ENCODE measurements around the gene OOSP2. TPM values are rescaled to one million over a fixed set of nuclear protein-coding genes. Genes with fewer than 3 reads are reported as not detected.
"Not testable (repeated sequence)": the region's sequence is repeated elsewhere in the genome, so short reads cannot be mapped to it uniquely, and the experiment has no call there.

Gene OOSP2, protein sequence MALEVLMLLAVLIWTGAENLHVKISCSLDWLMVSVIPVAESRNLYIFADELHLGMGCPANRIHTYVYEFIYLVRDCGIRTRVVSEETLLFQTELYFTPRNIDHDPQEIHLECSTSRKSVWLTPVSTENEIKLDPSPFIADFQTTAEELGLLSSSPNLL
- total RNA-seq: not detected

DNA sequence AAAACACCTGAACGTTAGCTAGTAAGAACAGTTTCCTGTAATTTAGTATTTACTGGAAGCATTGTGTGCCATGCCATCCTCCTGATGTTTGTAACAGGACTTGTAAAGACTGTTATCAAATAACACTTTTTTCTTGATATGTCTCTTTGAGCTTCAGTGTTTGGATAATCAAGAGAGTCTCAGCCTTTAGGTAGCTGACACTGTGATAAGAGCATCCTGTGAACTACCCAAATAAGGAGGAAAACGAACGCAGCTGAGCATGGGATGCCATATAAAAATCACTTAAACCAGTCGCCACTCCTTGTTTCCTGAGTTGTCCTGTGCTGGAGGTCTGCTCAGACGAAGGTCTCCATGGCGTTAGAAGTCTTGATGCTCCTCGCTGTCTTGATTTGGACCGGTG, at the start of gene OOSP2:
OOSP2 (plus strand) TSS at position 301 of the 400 bp plus-strand sequence; CDS start at position 352, 51 bp downstream.
- Mint-ChIP-seq H3K27ac (no peak within 1 kb of the TSS), H3K9me3 (no peaks in the 10 kb centered on the region), H3K36me3 (ENCODE audit: insufficient read depth in 2 of 2) (no peaks in the 10 kb centered on the region), H3K4me1 (ENCODE audit: low read depth) (no peaks in the 10 kb centered on the region), H3K4me3 (no peak within 1 kb of the TSS), H3K27me3 (ENCODE audit: low read depth) (peaks cover 5% of the 10 kb centered on the region)
- no peak for DNase-seq
- ATAC-seq (replicated peaks in 1 of 2): no peak

- Mint-ChIP-seq H3K27me3 (ENCODE audit: low read depth) (peaks cover 10% of the 10 kb centered on the region), H3K4me1 (ENCODE audit: low read depth) (no peaks in the 10 kb centered on the region), H3K27ac (no peak overlapping the region), H3K36me3 (ENCODE audit: insufficient read depth in 2 of 2) (peaks cover 0 to 2% of the 10 kb centered on the region in 2 donors), H3K4me3 (no peak overlapping the region), H3K9me3 (peaks cover 7 to 15% of the 10 kb centered on the region in 2 donors)
- no peak for DNase-seq
- ATAC-seq (replicated peaks in 1 of 2): no peak
Observed at GRCh38 chr11:59990421-59990820, 49.8 kb upstream of the OOSP2 start.

DNA sequence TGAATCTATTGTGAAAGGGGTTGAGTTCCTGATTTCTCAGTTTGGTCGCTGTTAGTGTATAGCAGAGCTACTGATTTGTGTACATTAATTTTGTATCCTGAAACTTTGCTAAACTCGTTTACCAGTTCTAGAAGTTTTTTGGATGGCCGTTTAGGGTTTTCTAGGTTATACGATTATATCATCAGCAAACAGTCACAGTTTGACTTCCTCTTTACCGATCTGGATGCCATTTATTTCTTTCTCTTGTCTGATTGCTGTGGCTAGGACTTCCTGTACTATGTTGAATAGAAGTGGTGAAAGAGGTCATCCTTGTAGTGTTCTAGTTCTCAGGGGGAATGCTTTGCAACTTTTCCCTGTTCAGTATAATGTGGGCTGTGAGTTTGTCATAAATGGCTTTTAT, 47.8 kb upstream of the OOSP2 start:
- Mint-ChIP-seq H3K4me1 (ENCODE audit: low read depth) (no peaks in the 10 kb centered on the region), H3K36me3 (ENCODE audit: insufficient read depth in 2 of 2) (peaks cover 0 to 2% of the 10 kb centered on the region in 2 donors), H3K4me3 (no peak overlapping the region), H3K27ac (no peak overlapping the region), H3K27me3 (ENCODE audit: low read depth) (peaks cover 10% of the 10 kb centered on the region), H3K9me3 (peaks cover 7 to 15% of the 10 kb centered on the region in 2 donors)
- DNase-seq: no peak
- ATAC-seq (replicated peaks in 1 of 2): no peak

GRCh38 chr11:59997800-59998199, 42.4 kb upstream of the OOSP2 start:
- Mint-ChIP-seq H3K27ac (no peak overlapping the region), H3K4me3 (no peak overlapping the region), H3K4me1 (ENCODE audit: low read depth) (no peaks in the 10 kb centered on the region), H3K36me3 (ENCODE audit: insufficient read depth in 2 of 2) (no peaks in the 10 kb centered on the region), H3K9me3 (peaks cover 0 to 1% of the 10 kb centered on the region in 2 donors), H3K27me3 (ENCODE audit: low read depth) (peaks cover 20% of the 10 kb centered on the region)
- ATAC-seq (replicated peaks in 1 of 2) (no peak), DNase-seq (no peak)

DNA sequence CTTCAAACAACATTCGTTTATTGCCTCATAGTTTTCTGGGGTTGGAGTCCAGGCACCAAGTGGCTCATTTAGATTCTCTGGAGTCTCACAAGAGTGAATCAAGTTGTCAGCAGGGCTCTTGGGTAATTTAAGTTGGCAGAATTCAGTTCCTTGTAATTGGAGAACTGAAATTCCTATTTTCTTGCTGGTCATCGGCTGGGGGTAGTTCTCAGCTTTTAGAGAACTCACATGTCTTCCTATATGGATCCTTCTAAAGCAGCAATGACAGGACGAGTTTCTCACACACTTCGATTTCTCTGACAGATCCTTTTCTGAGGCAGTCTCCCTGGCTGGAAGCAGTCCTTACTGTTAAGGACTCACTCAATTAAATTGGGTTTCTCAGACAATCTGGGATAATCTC, 40.5 kb upstream of the OOSP2 start:
- Mint-ChIP-seq H3K27me3 (ENCODE audit: low read depth) (peaks cover 18% of the 10 kb centered on the region), H3K27ac (no peak overlapping the region), H3K9me3 (peaks cover 0 to 1% of the 10 kb centered on the region in 2 donors), H3K4me1 (ENCODE audit: low read depth) (no peaks in the 10 kb centered on the region), H3K36me3 (ENCODE audit: insufficient read depth in 2 of 2) (no peaks in the 10 kb centered on the region), H3K4me3 (no peak overlapping the region)
- no peak for DNase-seq
- ATAC-seq (replicated peaks in 1 of 2): no peak

DNA sequence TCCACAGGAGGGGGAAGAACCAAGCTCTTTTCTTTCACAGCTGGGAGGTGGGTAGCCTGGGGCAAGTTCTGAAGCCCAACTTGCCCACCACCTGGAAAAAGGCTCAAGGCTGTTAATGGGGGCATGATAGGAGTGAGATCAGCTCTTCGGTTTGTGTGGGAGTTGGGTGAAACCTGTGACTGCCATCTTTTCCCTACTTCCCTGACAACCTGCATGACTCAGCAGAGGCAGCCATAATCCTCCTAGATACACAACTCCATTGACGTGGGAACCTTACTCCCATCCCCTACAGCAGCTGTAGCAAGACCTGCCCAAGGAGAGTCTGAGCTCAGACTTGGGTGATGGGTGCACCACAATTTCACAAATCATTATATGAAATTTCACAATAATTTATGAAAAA, 36.5 kb upstream of the OOSP2 start:
- ATAC-seq (replicated peaks in 1 of 2) (no peak), DNase-seq (no peak)
- peaks cover 13% of the 10 kb centered on the region for H3K27me3 Mint-ChIP-seq (ENCODE audit: low read depth)
- H3K9me3 Mint-ChIP-seq: peaks cover 0 to 1% of the 10 kb centered on the region in 2 donors
- H3K27ac Mint-ChIP-seq: no peak overlapping the region
- H3K4me1 Mint-ChIP-seq (ENCODE audit: low read depth): no peaks in the 10 kb centered on the region
- H3K4me3 Mint-ChIP-seq: no peak overlapping the region
- H3K36me3 Mint-ChIP-seq (ENCODE audit: insufficient read depth in 2 of 2): no peaks in the 10 kb centered on the region

GRCh38 chr11:60005360-60005759, 34.8 kb upstream of the OOSP2 start:
- Mint-ChIP-seq H3K36me3 (ENCODE audit: insufficient read depth in 2 of 2) (no peaks in the 10 kb centered on the region), H3K9me3 (peaks cover 0 to 1% of the 10 kb centered on the region in 2 donors), H3K4me3 (no peak overlapping the region), H3K27me3 (ENCODE audit: low read depth) (peaks cover 15% of the 10 kb centered on the region), H3K27ac (no peak overlapping the region), H3K4me1 (ENCODE audit: low read depth) (no peaks in the 10 kb centered on the region)
- DNase-seq (no peak), ATAC-seq (replicated peaks in 1 of 2) (no peak)

- no peak for ATAC-seq (replicated peaks in 1 of 2)
- Mint-ChIP-seq H3K27ac (no peak within 1 kb of the TSS), H3K9me3 (peaks cover 0 to 4% of the 10 kb centered on the region in 2 donors)
Observed at GRCh38 chr11:60016881-60017280, 23.3 kb upstream of the OOSP2 start, which contains the start of gene OOSP4B. Gene OOSP4B, plus strand, starts transcription at chr11:60017181.

DNA sequence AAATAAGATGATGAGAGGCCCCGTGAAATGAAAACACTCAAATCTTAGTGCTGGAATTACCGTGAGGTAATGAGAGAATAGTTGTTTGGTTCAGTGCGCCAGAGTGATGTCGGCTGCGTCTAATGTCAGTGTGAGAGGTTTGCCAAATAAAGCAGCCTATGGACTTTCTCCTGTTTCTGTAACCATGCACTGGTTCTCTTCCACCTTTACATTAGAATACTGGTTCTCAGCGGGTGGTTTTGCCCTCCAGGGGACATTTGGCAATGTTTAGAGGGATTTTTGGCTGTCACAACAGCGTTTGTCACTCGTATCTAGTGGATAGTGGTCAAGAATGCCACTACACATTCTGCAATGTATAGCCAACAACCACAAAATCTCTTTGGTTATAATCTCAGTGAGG, 22.2 kb upstream of the OOSP2 start:
- Mint-ChIP-seq H3K4me1 (ENCODE audit: low read depth) (no peaks in the 10 kb centered on the region), H3K4me3 (no peak overlapping the region), H3K9me3 (peaks cover 0 to 4% of the 10 kb centered on the region in 2 donors), H3K36me3 (ENCODE audit: insufficient read depth in 2 of 2) (no peaks in the 10 kb centered on the region), H3K27me3 (ENCODE audit: low read depth) (no peaks in the 10 kb centered on the region), H3K27ac (no peak overlapping the region)
- DNase-seq: no peak
- no peak for ATAC-seq (replicated peaks in 1 of 2)

More at GRCh38 chr11:60016881-60017280, 23.3 kb upstream of the OOSP2 start, which contains the start of gene OOSP4B:
- no peak within 1 kb of the TSS for H3K4me3 Mint-ChIP-seq
- H3K27me3 Mint-ChIP-seq (ENCODE audit: low read depth): no peaks in the 10 kb centered on the region
- no peak for DNase-seq
- no peaks in the 10 kb centered on the region for H3K4me1 Mint-ChIP-seq (ENCODE audit: low read depth)
- peaks cover 0 to 2% of the 10 kb centered on the region in 2 donors for H3K36me3 Mint-ChIP-seq (ENCODE audit: insufficient read depth in 2 of 2)

DNA sequence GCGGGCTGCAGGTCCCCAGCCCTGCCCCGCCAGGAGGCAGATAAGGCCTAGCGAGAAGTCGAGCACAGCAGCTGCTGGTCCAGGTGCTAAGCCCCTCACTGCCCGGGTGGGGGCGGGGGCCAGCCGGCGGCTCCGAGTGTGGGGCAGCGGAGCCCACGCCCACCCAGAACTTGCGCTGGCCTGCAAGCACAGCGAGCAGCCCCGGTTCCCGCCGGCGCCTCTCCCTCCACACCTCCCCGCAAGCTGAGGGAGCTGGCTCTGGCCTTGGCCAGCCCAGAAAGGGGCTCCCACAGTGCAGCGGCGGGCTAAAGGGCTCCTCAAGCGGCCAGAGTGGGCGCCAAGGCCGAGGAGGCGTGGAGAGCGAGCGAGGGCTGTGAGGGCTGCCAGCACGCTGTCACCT, 19.8 kb upstream of the OOSP2 start:
- H3K4me1 Mint-ChIP-seq (ENCODE audit: low read depth); H3K4me3 Mint-ChIP-seq; H3K9me3 Mint-ChIP-seq; H3K27ac Mint-ChIP-seq; H3K36me3 Mint-ChIP-seq (ENCODE audit: insufficient read depth in 2 of 2); H3K27me3 Mint-ChIP-seq (ENCODE audit: low read depth); DNase-seq; ATAC-seq (replicated peaks in 1 of 2): not testable (repeated sequence)

- H3K36me3 Mint-ChIP-seq (ENCODE audit: insufficient read depth in 2 of 2): no peaks in the 10 kb centered on the region
- H3K9me3 Mint-ChIP-seq: no peaks in the 10 kb centered on the region
- H3K4me3 Mint-ChIP-seq: no peak overlapping the region
- ATAC-seq (replicated peaks in 1 of 2) (no peak), DNase-seq (no peak)
- H3K4me1 Mint-ChIP-seq (ENCODE audit: low read depth): no peaks in the 10 kb centered on the region
- no peak overlapping the region for H3K27ac Mint-ChIP-seq
- peaks cover 13% of the 10 kb centered on the region for H3K27me3 Mint-ChIP-seq (ENCODE audit: low read depth)
Observed at GRCh38 chr11:60029015-60029632, 11.1 kb upstream of the OOSP2 start.

DNA sequence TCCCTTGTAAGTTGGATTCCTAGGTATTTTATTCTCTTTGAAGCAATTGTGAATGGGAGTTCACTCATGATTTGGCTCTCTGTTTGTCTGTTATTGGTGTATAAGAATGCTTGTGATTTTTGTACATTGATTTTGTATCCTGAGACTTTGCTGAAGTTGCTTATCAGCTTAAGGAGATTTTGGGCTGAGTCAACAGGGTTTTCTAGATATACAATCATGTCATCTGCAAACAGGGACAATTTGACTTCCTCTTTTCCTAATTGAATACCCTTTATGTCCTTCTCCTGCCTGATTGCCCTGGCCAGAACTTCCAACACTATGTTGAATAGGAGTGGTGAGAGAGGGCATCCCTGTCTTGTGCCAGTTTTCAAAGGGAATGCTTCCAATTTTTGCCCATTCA, 10.2 kb downstream of the OOSP2 start:
- not testable (repeated sequence) for H3K36me3 Mint-ChIP-seq (ENCODE audit: insufficient read depth in 2 of 2)

DNA sequence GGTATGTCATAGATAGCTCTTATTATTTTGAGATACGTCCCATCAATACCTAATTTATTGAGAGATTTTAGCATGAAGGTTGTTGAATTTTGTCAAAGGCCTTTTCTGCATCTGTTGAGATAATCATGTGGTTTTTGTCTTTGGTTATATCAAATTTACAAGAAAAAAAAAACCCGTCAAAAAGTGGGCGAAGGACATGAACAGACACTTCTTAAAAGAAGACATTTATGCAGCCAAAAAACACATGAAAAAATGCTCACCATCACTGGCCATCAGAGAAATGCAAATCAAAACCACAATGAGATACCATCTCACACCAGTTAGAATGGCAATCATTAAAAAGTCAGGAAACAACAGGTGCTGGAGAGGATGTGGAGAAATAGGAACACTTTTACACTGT, 10.6 kb downstream of the OOSP2 start:
- not testable (repeated sequence) for DNase-seq; H3K4me3 Mint-ChIP-seq; ATAC-seq (replicated peaks in 1 of 2); H3K9me3 Mint-ChIP-seq; H3K4me1 Mint-ChIP-seq (ENCODE audit: low read depth); H3K36me3 Mint-ChIP-seq (ENCODE audit: insufficient read depth in 2 of 2); H3K27ac Mint-ChIP-seq
- peaks cover 21% of the 10 kb centered on the region for H3K27me3 Mint-ChIP-seq (ENCODE audit: low read depth)

More for the DNA sequence above, 10.2 kb downstream of the OOSP2 start:
- not testable (repeated sequence) for DNase-seq; H3K9me3 Mint-ChIP-seq; ATAC-seq (replicated peaks in 1 of 2); H3K27ac Mint-ChIP-seq; H3K4me1 Mint-ChIP-seq (ENCODE audit: low read depth); H3K4me3 Mint-ChIP-seq
- peaks cover 22% of the 10 kb centered on the region for H3K27me3 Mint-ChIP-seq (ENCODE audit: low read depth)
